ENCODE data around the gene SUFU.
A peak's percentile ranks its signal among the peaks of the same experiment; 100 is the strongest.

- TF ChIP-seq CTCF (IDR thresholded peaks at IDR 0.05 in 8 of 11, conservative IDR thresholded peaks at IDR 0.05 in 3 of 11) (peak; percentile 85 to 97 (median 94)), POLR2AphosphoS5 (IDR thresholded peaks at IDR 0.05) (peak; percentile 91 to 92 (median 92)), POLR2A (IDR thresholded peaks at IDR 0.05) (peak in 1 of 3 donors; percentile 47)
Measured at GRCh38 chr10:102503264-102504178, at the start of gene SUFU.

Measured in spleen (tissue), 7 donors.